ENCODE data around the gene LYSMD2.
A peak's percentile ranks its signal among the peaks of the same experiment; 100 is the strongest.

Gene LYSMD2

DNA sequence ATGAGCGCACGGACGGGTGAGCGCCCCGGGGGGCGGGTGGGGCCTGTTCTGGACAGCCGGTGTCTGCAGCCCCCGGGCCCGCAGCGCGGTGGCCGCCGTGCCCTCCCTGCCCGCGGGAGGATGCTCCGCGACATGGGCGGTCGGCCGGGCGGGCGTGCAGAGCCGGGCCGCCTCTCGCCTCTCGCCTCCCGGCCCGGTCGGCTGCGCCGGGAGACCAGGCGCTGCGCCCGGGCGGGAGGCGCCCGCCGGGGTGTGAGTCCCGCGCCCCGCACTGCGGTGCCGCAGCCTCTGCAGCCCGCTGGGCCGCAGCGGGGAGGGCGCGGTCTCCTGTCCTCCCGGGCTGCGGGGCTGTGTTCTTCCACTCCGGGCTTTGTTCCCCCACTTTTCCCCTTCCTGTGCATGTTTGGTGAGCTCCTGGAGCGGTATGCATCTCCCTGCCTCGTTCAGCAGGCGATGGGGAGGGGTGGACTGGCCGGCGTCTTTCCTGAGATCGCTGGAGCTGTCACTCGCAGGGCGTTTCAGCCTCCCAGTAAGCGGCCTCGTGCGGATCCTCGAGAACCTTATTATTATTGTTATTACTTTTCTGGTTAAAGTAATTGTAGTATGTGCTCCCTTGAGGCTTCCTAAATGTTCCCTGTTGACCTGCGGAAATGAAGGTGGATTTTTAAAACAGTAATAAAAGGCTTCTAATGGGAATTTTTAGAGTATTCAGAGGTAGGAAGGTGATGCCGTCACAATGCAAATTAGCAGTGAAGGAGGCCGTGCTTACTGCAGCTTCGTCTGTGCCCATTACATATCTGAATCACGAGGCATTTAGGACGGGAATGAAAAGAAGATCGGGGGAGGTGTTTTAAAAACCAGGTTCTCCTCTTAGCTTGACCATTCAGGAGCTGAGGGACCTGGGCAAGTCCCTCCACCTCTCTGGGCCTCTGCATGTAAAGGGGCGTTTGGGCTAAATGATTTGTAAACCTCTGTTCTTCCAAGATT is 14.5 kb upstream of the LYSMD2 start:
- DNase-seq (ENCODE audit: low read depth in 3 of 3) = no peak

DNA sequence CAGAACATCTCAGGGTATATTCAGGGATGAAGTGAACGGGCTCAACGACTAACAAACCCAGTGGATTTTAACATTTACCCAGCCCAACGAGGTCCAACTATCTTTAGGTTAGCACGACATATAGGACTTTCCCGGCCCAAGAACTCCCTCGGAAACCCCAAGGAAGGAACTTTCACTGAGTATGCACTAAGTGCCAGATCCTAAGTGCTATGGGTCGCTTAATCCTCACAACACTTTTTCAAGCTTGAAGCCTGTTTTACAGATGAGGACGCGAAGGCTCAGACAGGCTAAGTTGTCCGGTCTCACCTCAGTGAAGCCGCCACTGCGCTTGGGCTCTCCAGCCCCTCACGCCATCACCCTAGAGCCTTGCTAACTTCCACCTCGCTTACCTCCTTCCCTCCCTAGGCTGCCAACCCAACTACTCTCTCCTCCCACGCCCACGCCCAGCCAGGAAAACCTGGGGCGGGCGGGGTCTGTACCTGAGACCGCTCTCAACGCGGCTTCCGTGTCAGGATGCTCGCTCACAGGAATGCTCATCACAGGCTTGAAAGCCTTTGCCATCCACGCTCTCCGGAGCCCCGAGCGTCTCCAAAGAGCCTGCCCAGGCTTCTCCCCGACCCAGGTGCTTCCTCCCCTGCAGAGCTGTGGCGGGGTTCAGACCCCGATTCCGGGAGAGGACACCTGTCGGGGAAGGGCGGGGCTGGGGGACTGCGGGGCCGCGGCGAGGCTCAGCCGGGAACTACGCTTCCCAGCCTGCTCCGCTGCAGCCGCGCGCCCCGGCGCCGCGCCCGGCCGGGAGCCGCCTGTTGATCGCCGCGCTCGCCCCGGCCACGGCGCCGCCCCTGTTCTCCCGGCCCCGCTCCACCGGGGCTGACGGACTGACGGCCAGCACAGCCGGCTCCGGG is 13.6 kb upstream of the LYSMD2 start, which contains the start of gene TMOD2:
TSS of gene TMOD2 (plus strand) at position 806 of the 905 bp plus-strand sequence. CDS start 14,845 bp downstream, outside the sequence.
- DNase-seq (ENCODE audit: low read depth in 3 of 3) = peak in 2 of 3 experiments; percentile 11 to 51

DNA sequence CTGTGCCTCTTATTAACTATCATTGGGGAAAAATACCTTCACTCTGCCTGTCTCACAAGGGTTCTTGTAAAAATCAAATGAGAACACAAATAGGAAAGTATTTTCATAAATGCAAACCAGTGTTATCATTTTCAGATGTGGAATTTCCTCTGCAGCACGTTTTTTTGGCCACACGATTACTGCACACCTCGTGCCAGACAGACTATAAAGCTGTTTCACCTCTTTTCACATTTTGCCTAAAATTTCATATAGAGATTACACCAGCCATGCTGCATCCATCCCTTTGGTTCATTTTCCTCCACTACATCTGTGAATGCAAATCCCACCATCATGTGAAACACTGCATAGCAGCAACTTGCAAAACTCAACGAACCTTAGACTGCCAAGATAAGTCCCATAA is 12.7 kb upstream of the LYSMD2 start:
- DNase-seq (ENCODE audit: low read depth in 3 of 3) = no peak

DNA sequence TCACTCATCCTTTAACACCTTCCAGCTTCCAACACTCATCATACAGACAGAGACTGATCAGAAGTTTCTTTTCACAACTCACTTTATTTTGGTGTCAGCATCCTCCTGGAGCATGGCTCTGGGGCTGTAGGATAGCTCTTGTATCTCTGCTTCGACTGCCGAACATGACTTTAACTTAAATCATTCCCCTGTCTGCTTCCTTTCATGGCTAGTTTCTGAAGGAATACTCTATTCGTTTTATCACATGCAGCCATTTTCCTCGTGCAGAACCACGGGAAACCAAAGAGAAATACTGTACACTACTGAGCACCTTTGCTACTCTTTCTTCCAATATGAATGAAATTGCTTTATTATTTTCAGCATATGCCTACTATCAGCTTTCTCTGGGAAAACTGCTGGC is 11.9 kb upstream of the LYSMD2 start:
- no peak for DNase-seq (ENCODE audit: low read depth in 3 of 3)

DNA sequence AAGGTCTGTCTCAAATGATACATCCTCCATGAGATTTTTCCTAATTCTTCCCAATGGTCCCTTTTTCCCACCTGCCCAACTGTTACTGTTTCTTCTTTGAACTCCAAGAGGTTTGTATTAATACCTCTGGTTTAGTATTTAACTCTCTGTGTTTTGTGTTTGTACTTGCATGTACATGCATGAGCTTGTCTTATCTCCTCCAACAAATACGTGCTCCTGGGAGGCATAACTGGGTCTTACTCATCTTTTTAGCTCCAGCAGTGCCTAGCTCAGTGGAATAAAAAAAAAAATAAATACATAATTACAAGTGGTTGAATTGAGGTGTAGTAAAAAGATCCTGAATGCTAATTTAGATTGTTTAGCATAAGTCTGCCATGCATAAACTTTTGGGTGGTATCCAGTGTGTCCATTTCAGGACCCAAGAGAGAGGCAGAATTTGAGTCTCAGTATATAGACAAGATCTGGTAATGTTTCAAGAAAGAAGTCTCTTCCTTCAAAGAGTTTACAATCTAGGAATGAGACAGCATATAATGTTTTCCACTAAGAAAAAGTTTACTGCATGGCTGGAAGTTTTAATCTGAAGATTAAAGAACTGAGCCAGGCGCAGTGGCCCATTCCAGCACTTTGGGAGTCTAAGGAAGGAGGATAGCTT is 1.7 kb upstream of the LYSMD2 start:
- DNase-seq (ENCODE audit: low read depth in 3 of 3) = no peak

DNA sequence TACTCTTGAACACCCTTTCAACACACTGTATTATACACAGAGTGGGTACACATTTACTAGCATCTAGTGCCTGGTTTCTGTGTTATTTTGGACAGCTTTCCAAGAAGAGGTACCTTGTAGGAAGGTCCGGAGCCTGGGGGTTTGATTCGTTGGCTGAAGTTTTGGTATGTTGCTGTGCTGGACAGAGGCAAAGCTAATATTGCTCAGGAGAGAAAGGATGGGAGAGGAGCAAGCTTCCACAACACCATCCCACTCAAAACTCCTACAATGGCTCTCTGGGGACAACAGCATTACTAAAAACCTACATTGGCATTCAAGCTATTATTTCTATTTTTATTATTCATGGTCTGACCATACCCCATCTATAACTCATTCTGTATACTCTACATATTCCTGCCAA is 1.1 kb upstream of the LYSMD2 start:
- DNase-seq (ENCODE audit: low read depth in 3 of 3) = no peak

DNA sequence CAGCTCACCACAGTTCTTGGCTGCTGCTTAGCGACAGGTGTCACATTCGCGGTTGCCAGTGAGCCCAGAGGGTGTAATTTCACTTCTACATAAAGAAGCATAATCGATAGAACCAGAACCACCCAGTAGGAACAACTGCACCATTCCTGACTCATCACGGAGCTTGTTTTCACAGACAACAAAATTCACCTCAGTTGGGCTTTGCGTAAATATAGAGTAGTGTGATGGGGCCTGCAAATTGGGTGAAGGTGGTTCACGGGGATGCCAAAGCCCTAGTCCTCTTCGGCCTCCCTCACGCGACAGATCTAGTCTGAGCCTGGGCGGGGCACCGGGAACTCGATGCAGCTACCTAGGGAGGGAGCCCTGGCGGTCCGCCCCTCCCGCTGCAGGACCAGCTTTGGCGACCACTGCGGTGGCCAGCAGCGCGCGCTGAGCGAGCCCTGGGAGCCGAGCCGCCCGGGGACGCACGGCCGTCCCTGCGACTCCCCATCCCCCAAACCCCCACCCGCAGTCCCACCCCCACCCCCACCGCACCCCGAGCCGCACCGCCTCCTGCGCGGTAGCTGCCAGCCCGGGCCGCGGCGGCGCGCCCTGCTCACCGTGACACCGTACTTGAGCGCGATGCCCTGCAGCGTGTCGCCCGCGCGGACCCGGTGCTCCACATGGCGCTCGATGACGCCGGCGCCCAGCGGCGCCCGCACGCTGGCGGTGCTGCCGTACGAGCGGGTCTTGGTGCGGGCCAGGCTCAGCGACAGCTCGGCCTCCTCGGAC is 519 bp downstream of the LYSMD2 start:
- DNase-seq (ENCODE audit: low read depth in 3 of 3) = peak; percentile 26 to 43 (median 34)

DNA sequence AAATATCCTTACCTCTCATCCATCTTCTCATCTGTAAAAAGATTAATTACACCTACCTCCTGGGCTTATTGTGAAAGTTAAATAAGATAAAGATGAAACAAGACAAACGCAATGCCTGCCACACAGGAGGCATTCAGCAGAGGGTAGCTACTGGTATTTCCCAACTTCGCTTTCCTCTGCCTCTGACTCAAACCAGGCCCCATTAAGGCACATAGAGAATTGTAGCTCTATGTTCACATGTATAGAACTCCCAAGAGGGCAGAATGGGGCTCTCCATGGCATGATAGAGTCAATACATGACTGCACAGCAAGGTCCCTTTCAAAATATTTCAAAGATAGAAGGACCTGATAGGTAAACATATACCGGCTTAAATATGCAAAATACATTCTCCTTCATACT is 1.4 kb downstream of the LYSMD2 start:
- DNase-seq (ENCODE audit: low read depth in 3 of 3) = no peak

DNA sequence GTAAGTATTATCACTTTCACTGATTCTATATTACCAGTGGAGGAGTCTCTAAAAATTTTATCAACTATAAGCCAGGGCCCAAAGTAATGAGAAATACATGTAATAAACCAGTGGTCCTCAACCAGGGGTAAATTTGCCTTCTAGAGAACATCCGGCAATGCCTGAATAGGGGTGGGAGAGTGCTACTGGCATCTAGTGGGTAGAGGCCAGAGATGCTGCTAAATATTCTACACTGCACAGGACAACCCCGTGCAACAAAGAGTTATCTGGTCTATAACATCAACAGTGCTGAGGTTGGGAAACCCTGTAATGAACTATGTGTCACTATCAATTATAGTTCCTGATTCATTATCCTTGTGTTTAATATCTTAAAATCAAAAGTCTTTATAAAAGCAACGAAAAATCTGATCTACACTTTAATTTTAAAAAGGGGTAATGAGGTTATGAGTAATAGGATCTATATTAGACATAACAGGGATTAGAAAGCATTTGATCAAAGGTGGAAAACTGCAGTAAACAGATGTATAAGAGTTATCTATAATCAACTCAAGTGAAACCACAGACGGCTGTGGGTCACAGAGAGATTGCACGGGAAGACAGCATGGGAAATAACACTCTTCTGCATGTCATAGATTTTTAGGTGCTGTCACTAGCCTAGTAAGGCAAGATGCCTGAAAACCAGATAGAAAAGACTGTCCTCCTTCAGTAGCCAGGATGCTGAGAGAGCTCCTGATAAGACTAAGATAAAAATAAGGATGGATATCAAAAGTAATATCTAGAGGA is 2.0 kb downstream of the LYSMD2 start:
- DNase-seq (ENCODE audit: low read depth in 3 of 3) = no peak

DNA sequence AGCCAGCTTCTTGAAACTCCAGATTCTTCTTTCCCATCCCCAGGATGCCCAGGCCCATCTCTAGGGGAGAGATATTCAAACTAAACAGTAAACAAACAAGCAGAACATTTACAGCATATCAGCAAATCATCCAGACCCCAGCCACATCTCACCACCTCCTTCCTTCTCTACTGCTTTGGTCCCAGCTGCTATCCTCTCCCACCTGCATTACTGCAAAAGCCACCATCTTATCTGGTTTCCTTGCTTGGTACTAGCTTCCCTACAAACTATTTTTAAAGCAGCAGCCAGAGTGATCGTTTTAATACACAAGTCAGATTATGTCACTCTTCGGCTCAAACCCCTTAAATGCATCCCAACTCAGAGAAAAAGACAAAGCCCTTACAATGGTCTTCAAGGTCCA is 4.8 kb downstream of the LYSMD2 start:
- no peak for DNase-seq (ENCODE audit: low read depth in 3 of 3)

DNA sequence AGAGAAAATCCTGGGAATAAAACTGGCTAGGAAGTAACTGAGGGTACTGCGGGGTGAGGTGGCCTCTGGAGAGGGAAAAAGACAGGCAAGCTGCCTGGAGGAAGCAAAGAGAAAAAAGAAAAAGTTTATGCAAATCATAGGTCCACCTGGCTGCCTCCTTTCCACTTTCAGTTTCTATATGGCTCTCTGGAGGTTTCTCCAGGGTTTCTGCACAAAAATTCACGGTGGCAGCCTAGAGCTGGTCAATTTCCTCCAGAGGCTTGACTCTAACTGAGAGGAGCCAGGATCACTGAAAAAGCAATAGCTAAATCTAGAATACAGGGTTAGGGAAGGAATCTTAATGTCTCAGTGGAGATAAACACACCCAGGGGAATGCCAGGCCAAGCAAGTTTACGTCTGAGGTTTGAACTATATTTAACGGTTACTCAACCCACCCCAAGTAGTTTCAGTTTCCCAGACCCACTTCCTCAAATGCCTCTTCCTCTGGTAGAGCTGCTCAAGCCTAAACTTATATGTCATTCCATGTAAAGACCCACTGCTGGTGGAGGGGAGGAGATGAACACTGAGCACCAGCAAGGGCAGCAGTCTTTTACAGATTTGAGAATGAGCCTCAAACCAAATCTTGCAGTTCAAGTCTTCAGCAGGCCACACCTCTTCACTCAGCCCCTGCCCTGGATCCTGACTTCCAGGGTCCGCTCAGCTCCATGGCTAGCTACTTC is 5.7 kb downstream of the LYSMD2 start:
- DNase-seq (ENCODE audit: low read depth in 3 of 3) = no peak

DNA sequence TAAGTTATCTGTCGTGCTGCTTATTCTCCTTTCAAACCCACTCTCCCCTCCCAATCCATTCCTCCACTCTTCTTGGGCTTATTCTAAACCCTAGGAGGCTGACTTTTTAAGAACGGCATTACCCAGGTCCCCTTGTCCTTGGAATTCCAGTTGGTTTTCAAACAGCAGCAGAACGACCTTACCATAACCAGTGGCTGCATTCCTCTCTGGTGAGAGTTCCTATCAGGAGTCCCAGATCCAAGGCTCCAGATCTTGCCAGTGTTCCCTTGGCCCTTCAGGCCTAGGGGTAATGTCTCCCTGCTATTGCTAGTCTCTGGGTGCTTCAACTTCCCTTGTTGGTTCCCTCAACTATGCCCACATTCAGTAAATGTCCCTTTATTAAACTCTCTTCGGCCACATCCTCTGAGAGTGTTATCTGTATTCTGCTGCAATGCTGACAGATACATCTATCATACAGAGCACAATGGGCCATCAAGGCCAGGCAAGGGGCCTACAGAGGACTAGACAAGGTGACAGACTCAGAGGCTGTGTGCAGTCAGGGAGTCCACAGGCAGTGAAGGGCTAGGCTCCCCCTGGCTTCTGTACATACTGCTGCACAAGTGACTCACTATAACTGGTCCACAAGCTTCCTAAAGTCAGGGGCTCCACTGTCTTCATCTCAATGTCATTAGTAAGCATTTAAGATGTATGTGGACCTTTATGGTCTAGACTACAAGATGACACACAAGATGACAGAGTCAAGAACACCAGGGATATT is 10.1 kb downstream of the LYSMD2 start:
- DNase-seq (ENCODE audit: low read depth in 3 of 3) = no peak

DNA sequence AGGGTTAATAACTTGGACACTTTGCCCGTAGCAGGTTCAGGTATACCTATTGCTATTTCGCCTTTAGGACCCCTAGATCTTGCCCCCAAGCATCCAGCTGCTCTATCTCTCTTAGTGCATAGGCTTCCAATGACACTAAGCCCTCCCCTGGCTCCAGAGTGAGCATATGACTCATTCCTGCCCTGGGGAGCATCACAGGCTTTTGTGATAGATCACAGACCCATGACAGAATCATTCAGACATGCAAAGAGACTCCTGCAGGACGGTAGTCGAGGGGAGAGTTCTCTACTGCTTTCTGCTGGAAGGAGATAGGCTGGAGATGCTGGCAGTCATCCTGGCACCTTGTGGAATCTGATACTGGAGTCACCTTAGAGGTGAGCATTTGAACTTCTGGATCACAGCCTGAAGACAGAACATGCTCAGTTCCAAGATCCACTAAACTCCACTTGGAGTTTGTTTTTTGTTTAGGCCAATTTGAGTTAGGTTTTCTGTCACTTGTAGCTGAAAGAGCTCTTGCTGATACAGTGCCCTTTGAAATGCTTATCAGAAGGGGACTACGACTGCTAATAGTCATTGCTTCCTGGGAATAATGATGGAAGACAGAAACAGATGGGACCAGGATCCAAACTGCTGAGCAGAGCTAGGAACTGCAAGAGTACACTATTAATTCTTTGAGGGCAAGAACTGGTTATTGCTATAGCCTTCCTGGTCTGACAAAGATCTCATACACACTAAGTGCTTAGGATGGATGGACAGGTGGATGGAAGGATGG is 11.0 kb downstream of the LYSMD2 start:
- DNase-seq (ENCODE audit: low read depth in 3 of 3) = peak in 2 of 3 experiments; percentile 30 to 36

DNA sequence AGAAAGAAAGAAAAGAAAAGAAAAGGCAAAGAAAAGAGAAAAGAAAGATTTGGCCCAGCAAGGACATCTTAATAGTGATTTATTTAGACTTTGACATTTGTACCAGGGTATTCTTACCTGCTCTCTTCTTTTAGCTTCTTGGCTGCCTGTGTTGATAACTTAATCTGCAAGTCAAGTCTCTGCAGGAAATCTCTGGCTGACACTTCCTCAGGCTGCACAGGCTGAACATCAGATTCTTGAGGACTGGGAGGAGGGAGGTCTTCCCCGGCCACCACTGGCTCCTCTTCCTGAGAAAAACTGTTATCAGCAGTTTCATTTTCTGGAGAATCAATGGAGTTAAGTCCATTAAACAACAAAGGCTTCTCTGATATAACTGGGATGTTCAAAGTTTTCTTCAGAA is 12.8 kb downstream of the LYSMD2 start:
- no peak for DNase-seq (ENCODE audit: low read depth in 3 of 3)

DNA sequence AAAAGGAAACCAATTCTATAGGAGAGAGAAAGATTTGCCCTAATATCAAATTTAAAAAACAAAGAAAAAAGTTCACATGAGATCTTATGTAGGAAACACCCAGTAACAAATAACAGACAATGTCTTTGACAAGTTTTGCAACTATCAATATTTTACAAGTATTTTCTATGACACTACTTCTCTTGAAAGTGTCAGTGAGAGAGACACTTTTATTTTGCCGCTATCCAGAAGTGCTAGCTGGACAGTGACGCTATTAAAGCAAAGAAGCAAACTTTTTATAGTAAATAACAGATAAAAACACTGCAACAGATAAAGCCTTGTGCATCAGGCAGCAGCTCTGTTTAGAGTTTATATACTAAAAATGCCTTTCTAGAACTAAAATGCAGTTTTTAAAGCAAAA is 13.3 kb downstream of the LYSMD2 start:
- DNase-seq (ENCODE audit: low read depth in 3 of 3) = no peak

DNA sequence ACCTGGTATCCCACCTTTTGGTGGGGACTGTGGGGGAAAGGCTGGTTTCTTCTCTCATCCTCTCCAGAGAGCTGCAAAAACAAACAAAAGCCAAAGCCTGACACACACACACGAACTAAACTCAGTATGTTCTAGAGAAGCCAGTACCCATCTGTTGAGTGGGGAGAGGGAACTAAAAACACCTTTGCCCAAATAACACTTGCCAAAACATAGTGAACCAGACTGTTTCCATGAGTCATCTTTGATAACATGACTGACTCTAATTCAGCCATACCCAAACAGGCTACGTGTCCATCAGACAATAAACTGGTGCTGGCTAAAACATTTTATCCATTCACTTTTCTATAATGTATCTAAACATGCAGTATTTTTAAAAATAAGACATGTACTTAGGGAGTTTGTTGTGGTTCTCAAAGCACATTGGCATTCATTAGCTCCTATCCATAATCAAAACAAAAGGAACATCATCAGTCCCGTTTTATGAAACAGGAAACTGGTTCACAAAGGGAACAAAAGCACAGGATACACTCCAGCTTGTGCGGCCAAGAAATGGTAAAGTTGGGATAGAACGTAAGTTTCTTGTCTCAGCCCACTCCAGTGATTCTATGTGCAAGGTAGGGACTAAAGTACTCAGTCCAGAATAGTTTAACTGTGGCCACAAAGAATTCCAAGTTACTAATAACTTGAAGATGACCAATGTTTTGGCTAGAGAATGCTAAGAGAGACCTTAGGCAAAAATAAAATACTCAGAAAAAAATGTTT is 16.1 kb downstream of the LYSMD2 start:
- DNase-seq (ENCODE audit: low read depth in 3 of 3) = no peak
